NCI-H1092 treated with DMSO at 0.1 percent for 48 hours (cell line): ENCODE data around the gene PLSCR5.

Experiments used
- DNase-seq: peaks from one replicate; lab custom pipeline; 2025; lab: John Stamatoyannopoulos, UW

The PLSCR5 gene

GRCh38 chr3:146585156-146585555 is 20.0 kb downstream of the PLSCR5 start:
- no peak for DNase-seq

- DNase-seq, result no peak
Observed at GRCh38 chr3:146581951-146582467, 23.1 kb downstream of the PLSCR5 start.

GRCh38 chr3:146581080-146581601 is 24.0 kb downstream of the PLSCR5 start:
- DNase-seq, result no peak

- no peak for DNase-seq
Observed at GRCh38 chr3:146577662-146578061, 27.5 kb downstream of the PLSCR5 start.

- no peak for DNase-seq
Observed at GRCh38 chr3:146575636-146576035, 29.5 kb downstream of the PLSCR5 start.

- DNase-seq, result no peak
Observed at GRCh38 chr3:146574173-146574572, 31.0 kb downstream of the PLSCR5 start.

- no peak for DNase-seq
Observed at GRCh38 chr3:146569314-146569713, 35.8 kb downstream of the PLSCR5 start.

GRCh38 chr3:146566138-146566537 is 39.0 kb downstream of the PLSCR5 start:
- DNase-seq, result no peak

- no peak for DNase-seq
Observed at GRCh38 chr3:146561879-146562278, 43.3 kb downstream of the PLSCR5 start.

- DNase-seq, result no peak
Observed at GRCh38 chr3:146561463-146561862, 43.7 kb downstream of the PLSCR5 start.

- DNase-seq, result no peak
Observed at GRCh38 chr3:146560678-146561077, 44.5 kb downstream of the PLSCR5 start.

- no peak for DNase-seq
Observed at GRCh38 chr3:146559388-146559787, 45.8 kb downstream of the PLSCR5 start.

GRCh38 chr3:146558781-146559180 is 46.4 kb downstream of the PLSCR5 start:
- DNase-seq, result no peak

- no peak for DNase-seq
Observed at GRCh38 chr3:146557745-146558144, 47.4 kb downstream of the PLSCR5 start.

GRCh38 chr3:146555311-146555710 is 49.8 kb downstream of the PLSCR5 start:
- DNase-seq, result no peak

GRCh38 chr3:146554151-146554760 is 50.9 kb downstream of the PLSCR5 start:
- no peak for DNase-seq

- DNase-seq, result no peak
Observed at GRCh38 chr3:146550743-146551510, 54.2 kb downstream of the PLSCR5 start.

- no peak for DNase-seq
Observed at GRCh38 chr3:146550070-146550615, 55.0 kb downstream of the PLSCR5 start.

- DNase-seq, result no peak
Observed at GRCh38 chr3:146547235-146547835, 57.8 kb downstream of the PLSCR5 start.

GRCh38 chr3:146546366-146546965 is 58.7 kb downstream of the PLSCR5 start:
- no peak for DNase-seq

- DNase-seq, result no peak
Observed at GRCh38 chr3:146544929-146545528, 60.1 kb downstream of the PLSCR5 start.
